TTC549 (cell line): Measurements from ENCODE around the gene PXYLP1.

ENCODE experiments used
- FAIRE-seq: peaks from 2 replicates; lab custom pipeline; 2012; peaks lifted over from hg19 to GRCh38; lab: Jason Lieb, UNC

PXYLP1 gene

GRCh38 chr3:141273700-141274410 is 42.2 kb downstream of the PXYLP1 start:
- FAIRE-seq, result no peak

DNA sequence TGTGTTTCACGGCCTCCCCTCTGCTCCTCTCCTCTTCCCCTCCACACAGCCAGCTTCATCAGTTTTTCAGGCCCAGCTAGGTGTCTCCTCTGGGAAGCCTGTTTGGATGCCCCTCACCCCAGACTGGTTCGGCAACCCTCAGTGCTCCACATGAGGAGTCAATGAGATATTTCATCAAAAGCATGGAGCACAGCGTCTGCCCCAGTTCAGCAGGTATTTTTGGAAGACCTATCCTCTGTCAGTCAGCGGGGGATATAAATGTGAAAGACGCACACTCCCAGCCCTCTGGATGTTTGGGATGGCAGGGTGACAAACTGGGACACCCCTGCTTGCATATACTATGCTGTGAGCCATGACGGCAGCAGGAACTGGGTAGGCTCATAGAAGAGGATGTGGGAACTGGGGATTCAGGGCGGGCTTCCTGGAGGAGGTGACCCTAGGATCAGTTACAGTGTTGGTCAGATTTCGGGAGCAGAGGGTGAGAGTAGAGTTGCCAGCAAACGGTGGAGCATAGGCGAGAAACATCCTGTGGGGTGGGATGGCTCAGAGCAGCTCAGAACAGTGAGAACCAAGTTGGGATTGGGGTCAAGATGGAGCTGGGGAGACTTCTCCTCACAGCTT is 42.9 kb downstream of the PXYLP1 start:
- FAIRE-seq, result no peak

DNA sequence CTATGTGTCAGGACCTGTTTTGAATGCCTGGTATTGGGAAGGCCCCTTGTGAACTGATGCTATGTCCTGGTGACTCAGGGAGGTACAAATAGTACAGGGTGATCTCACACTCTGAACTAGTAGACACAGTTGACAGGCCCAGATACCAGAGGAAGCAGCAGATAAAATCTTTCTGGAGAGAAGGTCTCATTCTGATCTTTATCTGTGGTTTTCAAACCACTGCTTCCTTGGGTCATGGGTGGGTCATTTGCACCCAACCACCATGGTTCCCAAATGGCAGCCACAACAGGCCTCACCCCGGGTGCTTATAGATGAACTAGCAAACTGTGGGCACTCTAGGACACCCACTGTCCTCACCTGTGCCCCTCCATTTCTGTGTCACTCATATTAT is 43.4 kb downstream of the PXYLP1 start:
- no peak for FAIRE-seq

- FAIRE-seq, result no peak
Measured at GRCh38 chr3:141275511-141275910, 43.9 kb downstream of the PXYLP1 start.

DNA sequence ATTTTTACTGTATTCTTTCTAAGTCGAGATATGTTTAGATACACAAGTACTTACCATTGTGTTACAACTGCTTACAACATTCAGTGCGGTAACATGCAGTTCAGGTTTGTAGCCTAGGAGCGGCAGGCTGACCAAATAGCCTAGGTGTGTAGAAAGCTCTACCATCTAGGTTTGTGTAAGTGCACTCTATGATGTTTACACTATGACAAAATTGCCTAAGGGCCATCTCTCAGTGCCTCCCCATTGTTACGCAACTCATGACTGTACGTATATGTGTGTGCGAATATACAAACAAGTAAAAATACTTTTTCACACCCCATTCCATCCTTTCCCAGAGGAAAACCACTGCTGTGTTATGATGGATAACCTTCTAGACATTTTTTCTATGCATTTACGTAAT is 44.3 kb downstream of the PXYLP1 start:
- FAIRE-seq, result no peak

DNA sequence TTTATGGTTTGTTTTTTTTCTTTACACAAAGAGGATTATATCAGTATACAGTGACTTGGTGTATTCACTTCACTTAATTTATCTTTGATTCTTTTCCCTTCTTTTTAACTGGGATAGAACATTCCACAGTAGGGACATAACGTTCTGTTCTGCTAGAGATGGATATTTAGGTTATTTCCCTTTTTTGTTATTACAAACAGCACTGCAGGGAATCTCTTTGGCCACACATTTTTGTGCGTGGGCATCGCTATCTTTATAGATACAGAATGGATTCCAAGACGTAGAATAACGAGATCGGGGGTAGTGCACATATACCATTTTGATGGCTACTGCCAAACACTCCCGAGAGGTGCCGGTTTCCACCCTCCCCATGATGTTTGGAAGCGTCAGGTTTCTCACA is 44.8 kb downstream of the PXYLP1 start:
- FAIRE-seq, result no peak

GRCh38 chr3:141277451-141277850 is 45.8 kb downstream of the PXYLP1 start:
- FAIRE-seq, result no peak

- no peak for FAIRE-seq
Measured at GRCh38 chr3:141278196-141279076, 46.8 kb downstream of the PXYLP1 start.

DNA sequence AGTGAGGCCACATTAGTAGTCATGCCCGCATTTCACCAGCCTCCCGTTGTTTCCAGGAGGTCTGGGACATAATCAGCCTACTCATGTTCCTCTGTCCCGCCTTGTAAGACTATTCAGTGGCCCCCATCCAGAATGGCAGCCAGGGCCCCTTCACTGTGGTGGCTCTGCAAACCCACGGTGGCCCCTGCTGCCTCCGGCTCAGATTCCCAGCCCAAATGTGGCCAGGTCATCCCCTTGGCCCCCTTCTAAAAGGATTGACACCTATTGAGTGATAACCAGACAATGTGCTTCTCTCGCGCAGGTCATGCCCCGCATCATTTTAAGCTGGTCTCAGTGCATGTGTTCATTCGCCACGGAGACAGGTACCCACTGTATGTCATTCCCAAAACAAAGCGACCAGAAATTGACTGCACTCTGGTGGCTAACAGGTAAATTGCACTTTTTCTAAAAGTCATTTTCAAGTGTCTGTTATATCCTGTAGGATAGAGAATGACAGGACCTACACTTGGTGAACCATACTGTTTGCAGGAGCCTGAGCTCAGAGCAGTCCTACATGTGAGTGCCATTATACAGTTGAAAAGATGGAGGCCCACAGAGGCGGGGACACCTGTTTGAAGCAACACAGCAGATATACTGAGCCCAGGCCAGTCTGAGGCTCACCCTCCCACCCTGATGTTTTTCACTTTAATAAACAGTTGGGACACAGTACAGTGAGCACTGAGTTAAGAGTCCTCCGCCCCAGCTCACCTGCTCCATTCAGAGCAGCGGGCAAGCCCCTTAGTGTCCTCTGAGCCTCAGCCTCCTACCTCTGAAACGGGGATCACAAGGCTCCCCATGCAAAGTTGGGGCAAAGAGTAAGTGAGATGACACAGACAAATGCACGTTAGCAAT is 47.7 kb downstream of the PXYLP1 start:
- FAIRE-seq, result no peak

DNA sequence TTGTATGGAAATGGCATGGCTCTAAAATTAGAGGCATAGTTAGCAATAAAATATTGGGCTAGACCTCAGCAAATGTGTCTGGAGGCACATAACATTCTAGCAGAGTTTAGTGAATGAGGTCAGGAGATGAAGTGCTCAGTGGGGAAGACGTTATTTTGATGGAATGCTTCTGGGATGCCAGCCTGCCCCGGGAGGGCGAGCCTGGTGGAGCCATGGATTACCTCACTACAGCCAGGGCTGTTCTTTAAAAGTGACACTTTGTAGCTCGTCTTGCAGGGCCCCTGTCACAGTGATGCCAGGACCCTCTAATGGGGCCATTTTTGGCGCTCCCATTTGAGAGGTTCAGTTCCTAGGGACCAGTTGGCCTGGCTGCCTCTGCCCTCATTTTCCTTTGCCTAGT is 48.5 kb downstream of the PXYLP1 start:
- no peak for FAIRE-seq

- no peak for FAIRE-seq
Measured at GRCh38 chr3:141280690-141281089, 49.1 kb downstream of the PXYLP1 start.

DNA sequence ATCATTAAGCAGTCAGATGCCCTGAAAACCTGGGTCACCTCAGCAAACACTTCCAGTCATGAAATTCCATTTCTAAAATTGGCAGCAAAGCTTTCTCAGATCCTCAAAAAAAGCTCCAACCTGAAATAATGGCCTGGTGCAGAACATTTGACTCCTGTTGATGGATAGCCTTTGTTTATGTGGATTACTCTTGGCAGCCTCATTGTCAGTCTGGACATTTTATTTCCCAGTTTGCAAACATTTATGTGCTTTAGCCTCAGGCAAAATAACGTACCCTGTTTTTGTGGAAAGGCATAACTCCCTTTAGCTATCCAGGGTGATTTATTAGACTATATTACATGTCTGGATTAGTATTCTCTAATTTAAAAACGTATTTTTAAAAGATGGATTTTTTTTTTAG is 53.9 kb downstream of the PXYLP1 start:
- FAIRE-seq, result no peak

GRCh38 chr3:141286856-141287255 is 55.2 kb downstream of the PXYLP1 start:
- no peak for FAIRE-seq

DNA sequence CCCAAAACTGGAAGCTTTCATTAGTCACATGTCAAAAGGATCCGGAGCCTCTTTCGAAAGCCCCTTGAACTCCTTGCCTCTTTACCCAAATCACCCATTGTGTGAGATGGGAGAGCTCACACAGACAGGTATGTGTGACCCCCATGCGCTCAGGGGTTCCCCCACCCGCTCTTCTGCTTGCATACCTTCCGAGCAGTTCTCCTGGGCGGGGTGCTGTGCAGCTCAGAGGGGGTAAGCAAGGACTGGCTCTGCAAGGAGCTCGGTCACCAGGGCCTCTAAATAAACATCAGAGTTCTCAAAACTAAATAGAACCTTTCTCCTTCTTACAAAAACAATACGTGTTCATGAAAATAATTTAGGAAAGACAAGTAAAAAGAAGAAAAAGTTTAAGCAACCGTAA is 55.7 kb downstream of the PXYLP1 start:
- FAIRE-seq, result no peak

DNA sequence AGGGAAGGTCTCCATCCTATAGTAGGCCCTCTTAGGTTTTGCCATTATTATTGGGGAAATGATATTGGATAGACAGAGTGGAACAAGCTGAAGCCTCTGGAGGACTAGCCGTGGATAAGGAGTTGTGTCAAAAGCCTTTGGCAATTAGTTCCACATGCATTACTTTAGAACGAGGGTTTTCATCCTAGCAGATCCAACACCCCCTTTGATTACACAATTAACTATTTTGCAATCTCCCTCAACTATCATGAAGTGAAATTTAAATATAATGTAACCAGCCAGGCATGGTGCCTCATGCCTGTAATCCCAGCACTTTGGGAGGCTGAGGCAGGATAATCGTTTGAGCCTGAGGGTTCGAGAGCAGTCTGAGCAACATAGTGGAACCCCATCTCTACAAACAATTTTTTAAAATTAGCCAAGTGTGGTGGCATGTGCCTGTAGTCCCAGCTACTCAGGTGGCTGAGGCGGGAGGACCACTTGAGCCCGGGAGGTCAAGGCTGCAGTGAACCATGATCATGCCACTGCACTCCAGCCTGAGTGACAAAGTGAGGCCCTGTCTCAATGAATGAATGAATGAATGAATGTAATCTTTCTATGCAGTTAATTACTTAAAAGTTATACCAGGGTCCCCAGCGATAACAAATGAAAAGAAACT is 56.8 kb downstream of the PXYLP1 start:
- no peak for FAIRE-seq

DNA sequence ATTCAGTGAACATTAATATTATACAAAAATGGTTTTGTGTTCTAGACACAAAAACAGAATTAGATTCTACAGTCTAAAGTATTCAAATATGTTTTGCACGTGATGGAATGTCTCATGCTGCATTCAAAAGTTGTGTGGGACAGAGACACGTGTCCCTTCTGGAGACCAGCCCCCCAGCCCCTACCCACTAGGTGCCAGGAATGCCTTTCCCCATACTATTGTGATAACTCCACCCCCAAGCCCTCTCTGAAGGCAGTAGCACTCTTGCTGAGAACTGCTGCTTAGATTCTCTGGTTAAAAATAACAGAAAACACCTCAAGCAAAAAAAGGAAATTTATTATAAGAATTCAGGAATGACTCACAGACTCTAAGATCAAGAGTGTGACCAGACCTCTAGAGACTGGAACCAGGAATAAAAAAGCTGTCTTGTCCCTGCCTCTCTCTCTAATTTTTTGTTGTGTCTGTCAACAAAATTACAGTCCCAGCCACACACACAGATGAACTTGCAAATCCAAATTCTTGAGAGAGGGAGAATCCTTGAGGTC is 57.7 kb downstream of the PXYLP1 start:
- FAIRE-seq, result no peak

GRCh38 chr3:141291559-141292355 is 60.1 kb downstream of the PXYLP1 start:
- FAIRE-seq, result no peak

DNA sequence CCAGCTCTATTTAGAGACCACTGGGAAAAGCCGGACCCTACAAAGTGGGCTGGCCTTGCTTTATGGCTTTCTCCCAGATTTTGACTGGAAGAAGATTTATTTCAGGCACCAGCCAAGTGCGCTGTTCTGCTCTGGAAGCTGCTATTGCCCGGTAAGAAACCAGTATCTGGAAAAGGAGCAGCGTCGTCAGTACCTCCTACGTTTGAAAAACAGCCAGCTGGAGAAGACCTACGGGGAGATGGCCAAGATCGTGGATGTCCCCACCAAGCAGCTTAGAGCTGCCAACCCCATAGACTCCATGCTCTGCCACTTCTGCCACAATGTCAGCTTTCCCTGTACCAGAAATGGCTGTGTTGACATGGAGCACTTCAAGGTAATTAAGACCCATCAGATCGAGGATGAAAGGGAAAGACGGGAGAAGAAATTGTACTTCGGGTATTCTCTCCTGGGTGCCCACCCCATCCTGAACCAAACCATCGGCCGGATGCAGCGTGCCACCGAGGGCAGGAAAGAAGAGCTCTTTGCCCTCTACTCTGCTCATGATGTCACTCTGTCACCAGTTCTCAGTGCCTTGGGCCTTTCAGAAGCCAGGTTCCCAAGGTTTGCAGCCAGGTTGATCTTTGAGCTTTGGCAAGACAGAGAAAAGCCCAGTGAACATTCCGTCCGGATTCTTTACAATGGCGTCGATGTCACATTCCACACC is 60.9 kb downstream of the PXYLP1 start:
- no peak for FAIRE-seq

DNA sequence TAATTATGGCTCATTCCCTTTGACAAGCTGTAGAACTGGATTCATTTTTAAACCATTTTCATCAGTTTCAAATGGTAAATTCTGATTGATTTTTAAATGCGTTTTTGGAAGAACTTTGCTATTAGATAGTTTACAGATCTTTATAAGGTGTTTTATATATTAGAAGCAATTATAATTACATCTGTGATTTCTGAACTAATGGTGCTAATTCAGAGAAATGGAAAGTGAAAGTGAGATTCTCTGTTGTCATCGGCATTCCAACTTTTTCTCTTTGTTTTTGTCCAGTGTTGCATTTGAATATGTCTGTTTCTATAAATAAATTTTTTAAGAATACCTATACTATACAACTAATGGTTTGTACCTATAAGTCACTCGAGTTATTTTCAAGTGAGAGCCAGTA is 62.7 kb downstream of the PXYLP1 start:
- FAIRE-seq, result no peak

- no peak for FAIRE-seq
Measured at GRCh38 chr3:141294848-141295247, 63.2 kb downstream of the PXYLP1 start.
